OCI-LY7 (cell line): ENCODE results near the gene ANKRD11.

Experiments
- EZH2phosphoT487 ChIP-seq: fragments of 200-600 bp; sonication (generic); IDR thresholded peaks from 2 replicates; pipeline ENCODE4 v1.6.1; 2018; ENCODE audit warnings: low read depth, borderline replicate concordance, mild to moderate bottlenecking, mixed run types, antibody characterized with exemption, low read length, moderate library complexity, mixed read lengths
- TF ChIP-seq, protein P1 (sequence below): fragments of 200-600 bp; sonication (generic); conservative IDR thresholded peaks from 2 replicates; pipeline ENCODE4 v1.5.1; 2014; ENCODE audit warnings: mild to moderate bottlenecking, antibody characterized with exemption, low read length, moderate library complexity, mixed read lengths

DNA sequence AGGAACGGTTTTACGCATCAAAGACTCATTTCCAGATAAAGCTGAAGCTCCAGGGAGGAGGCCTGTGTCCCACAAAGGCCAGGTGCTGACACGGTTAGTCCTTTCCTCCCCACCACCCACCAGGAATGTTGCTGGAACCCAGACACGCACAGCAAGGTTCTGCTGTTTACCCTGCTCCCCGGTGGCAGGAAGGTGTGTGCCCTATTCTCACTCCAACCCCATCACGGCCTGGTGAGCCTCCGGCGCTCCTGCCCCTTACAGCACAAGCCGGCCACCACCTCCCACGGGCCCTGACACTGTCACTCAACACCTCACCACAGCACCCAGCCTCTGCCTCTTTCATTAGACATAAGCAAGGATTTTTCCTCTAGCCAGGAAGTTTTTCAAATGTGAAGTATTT, 47.8 kb downstream of the ANKRD11 start:
- TF ChIP-seq, protein P1, sequence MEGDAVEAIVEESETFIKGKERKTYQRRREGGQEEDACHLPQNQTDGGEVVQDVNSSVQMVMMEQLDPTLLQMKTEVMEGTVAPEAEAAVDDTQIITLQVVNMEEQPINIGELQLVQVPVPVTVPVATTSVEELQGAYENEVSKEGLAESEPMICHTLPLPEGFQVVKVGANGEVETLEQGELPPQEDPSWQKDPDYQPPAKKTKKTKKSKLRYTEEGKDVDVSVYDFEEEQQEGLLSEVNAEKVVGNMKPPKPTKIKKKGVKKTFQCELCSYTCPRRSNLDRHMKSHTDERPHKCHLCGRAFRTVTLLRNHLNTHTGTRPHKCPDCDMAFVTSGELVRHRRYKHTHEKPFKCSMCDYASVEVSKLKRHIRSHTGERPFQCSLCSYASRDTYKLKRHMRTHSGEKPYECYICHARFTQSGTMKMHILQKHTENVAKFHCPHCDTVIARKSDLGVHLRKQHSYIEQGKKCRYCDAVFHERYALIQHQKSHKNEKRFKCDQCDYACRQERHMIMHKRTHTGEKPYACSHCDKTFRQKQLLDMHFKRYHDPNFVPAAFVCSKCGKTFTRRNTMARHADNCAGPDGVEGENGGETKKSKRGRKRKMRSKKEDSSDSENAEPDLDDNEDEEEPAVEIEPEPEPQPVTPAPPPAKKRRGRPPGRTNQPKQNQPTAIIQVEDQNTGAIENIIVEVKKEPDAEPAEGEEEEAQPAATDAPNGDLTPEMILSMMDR: no peak
- TF ChIP-seq EZH2phosphoT487: no peak
